SK-N-MC (cell line): ENCODE measurements around the gene GALNT18.

Experiments used
- EZH2 ChIP-seq: fragments of 200-600 bp; sonication (generic); IDR thresholded peaks from one replicate; pipeline ENCODE4 v1.6.1; 2017; ENCODE audit warnings: antibody characterized with exemption
- FOXP2 ChIP-seq: optimal IDR thresholded peaks from 2 replicates; pipeline ENCODE3; 2011; ENCODE audit warnings: mild to moderate bottlenecking, moderate library complexity; ENCODE audit not compliant: insufficient read depth; ENCODE audit errors: extremely low read length, control extremely low read depth
- POLR2AphosphoS5 ChIP-seq: IDR thresholded peaks from 2 replicates; pipeline ENCODE4 v1.6.1; 2012; ENCODE audit warnings: mild to moderate bottlenecking, low read depth, low read length, borderline replicate concordance

- TF ChIP-seq EZH2 (no peak), POLR2AphosphoS5 (no peak), FOXP2 (no peak)
Observed at GRCh38 chr11:11536650-11537049, 85.2 kb downstream of the GALNT18 start.
